Measurements from ENCODE around the gene HIF1AN.
"Not testable (repeated sequence)": the region's sequence is repeated elsewhere in the genome, so short reads cannot be mapped to it uniquely, and the experiment has no call there.

DNA sequence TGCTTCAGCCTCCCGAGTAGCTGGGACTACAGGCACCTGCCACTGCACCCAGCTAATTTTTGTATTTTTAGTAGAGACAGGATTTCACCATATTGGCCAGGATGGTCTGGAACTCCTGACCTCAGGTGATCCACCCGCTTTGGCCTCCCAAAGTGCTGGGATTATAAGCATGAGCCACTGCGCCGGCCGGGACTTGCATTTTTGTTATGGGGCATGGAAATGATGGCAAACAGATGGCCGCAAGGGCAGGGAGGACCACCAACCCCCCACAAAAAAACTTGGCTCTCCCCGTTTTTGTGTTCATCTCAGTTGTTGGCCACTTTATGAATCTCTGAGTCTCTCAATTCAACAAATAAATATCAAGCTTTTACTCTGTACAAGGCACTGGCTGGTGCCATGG, 39.4 kb downstream of the HIF1AN start:
- TF ChIP-seq, protein P1, sequence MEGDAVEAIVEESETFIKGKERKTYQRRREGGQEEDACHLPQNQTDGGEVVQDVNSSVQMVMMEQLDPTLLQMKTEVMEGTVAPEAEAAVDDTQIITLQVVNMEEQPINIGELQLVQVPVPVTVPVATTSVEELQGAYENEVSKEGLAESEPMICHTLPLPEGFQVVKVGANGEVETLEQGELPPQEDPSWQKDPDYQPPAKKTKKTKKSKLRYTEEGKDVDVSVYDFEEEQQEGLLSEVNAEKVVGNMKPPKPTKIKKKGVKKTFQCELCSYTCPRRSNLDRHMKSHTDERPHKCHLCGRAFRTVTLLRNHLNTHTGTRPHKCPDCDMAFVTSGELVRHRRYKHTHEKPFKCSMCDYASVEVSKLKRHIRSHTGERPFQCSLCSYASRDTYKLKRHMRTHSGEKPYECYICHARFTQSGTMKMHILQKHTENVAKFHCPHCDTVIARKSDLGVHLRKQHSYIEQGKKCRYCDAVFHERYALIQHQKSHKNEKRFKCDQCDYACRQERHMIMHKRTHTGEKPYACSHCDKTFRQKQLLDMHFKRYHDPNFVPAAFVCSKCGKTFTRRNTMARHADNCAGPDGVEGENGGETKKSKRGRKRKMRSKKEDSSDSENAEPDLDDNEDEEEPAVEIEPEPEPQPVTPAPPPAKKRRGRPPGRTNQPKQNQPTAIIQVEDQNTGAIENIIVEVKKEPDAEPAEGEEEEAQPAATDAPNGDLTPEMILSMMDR (IDR thresholded peaks at IDR 0.05), result not testable (repeated sequence)
- TF ChIP-seq, protein P2, sequence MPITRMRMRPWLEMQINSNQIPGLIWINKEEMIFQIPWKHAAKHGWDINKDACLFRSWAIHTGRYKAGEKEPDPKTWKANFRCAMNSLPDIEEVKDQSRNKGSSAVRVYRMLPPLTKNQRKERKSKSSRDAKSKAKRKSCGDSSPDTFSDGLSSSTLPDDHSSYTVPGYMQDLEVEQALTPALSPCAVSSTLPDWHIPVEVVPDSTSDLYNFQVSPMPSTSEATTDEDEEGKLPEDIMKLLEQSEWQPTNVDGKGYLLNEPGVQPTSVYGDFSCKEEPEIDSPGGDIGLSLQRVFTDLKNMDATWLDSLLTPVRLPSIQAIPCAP (CRISPR knock-in tag; IDR thresholded peaks at IDR 0.05), result not testable (repeated sequence)
- TF ChIP-seq SMAD3 (CRISPR knock-in tag; IDR thresholded peaks at IDR 0.05; ENCODE audit: borderline replicate concordance); SP1 (CRISPR knock-in tag; conservative IDR thresholded peaks at IDR 0.05): not testable (repeated sequence)
- TF ChIP-seq, protein P3, sequence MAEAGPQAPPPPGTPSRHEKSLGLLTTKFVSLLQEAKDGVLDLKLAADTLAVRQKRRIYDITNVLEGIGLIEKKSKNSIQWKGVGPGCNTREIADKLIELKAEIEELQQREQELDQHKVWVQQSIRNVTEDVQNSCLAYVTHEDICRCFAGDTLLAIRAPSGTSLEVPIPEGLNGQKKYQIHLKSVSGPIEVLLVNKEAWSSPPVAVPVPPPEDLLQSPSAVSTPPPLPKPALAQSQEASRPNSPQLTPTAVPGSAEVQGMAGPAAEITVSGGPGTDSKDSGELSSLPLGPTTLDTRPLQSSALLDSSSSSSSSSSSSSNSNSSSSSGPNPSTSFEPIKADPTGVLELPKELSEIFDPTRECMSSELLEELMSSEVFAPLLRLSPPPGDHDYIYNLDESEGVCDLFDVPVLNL (CRISPR knock-in tag; IDR thresholded peaks at IDR 0.05; ENCODE audit: borderline replicate concordance, low read depth), result not testable (repeated sequence)
